HG02571 (cell line): ENCODE data around the gene KRT79.
"Not testable (repeated sequence)": the region's sequence is repeated elsewhere in the genome, so short reads cannot be mapped to it uniquely, and the experiment has no call there.

Experiments
- ATAC-seq: cut with Tn5 transposase; IDR thresholded peaks from one replicate; pipeline ENCODE4 v1.9.1; 2021; ENCODE audit warnings: mild to moderate bottlenecking, moderate library complexity; ENCODE audit not compliant: unreplicated experiment

The KRT79 gene

DNA sequence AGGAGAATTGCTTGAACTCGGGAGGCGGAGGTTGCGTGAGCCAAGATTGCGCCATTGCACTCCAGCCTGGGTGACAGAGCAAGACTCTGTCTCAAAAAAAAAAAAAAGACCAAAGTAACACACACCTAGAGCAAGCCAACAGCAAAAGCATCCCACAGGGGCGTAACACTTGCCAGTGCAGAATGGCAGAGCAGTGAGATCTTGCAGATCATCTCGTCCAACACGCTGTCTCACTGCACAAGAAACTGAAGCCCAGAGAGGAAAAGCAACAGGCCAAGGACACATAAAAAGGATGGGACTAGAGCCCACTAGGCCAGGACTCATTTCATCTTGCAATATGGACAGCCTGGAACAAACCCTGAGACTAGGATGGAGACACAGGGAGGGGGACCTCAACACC, 27.4 kb upstream of the KRT79 start:
- ATAC-seq, result no peak

DNA sequence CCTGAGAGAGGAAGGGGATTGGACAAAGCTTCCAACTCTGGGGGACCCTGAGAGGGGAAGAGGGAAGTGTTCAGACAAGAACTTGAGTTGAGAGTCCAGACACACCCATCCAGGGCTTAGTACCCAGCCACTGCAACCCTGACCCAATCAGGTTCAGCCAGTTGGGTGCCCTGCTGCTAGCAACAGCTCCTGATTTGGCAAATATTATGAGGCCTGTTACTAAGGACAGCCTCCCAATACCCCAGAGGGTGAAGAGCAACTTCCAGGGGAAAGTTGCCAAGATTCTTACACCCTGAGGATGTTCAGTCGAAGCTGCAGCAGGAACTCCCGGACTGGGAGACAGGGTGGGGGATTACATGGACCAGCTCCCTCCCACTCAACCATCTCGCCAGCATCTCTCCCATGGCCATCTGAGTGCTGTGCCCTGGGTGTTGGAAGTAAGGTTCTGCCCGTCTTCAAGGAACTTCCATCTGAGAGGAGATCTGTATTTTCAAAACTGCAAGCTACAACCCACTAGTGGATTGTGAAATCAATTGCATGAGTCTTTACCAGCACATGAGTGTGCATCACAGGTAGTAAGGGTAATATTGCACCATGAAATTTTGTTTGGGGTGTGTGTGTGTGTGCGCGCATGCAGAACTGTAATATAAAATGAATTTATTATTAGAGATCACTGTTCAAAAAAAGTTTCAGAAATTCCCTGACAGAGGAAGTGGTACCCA, 26.2 kb upstream of the KRT79 start:
- ATAC-seq, result no peak

DNA sequence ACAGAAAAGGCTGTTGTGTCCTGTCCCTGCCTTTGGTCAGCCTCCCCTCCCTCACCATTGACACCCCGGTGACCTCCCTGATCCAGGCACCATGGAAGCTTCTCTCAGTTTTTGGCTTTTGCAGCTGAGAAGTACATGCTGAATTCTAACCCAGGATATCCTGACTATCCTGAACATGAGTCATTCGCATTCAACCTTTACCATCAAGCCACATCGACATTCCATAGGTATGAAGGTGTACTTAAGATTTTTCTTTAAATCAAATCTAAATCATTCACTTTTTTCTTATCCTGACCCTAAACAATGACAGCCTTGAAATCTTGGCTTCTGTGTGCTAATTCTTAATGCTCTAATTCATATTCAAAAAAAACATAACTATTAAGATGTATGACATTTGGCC, 23.4 kb upstream of the KRT79 start:
- no peak for ATAC-seq

DNA sequence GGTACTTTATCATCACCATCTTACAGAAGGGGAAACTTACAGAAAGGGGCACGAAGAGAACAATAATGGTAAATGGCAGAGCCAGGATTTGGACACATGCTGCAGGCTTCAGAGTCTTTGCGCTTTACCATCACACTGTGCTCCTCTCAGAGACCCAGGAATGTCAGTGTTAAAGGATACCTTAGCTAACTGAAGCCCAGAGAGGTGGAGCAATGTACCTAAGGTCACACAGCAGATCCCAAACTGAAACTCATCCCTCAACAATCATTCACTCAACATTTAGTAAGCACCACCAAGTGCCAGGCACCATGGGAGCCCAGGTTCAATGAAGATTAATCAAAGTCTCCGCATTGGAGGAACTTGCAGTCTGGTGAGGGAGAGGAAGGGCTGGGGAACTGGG, 22.7 kb upstream of the KRT79 start:
- ATAC-seq, result no peak

DNA sequence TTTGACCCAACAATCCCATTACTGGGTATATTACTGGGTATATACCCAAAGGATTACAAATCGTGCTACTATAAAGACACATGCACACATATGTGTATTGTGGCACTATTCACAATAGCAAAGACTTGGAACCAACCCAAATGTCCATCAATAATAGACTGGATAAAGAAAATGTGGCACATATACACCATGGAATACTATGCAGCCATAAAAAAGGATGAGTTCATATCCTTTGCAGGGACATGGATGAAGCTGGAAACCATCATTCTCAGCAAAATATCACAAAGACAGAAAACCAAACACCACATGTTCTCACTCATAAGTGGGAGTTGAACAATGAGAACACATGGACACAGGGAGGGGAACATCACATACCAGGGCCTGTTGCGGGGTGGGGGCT, 22.0 kb upstream of the KRT79 start:
- ATAC-seq, result not testable (repeated sequence)

DNA sequence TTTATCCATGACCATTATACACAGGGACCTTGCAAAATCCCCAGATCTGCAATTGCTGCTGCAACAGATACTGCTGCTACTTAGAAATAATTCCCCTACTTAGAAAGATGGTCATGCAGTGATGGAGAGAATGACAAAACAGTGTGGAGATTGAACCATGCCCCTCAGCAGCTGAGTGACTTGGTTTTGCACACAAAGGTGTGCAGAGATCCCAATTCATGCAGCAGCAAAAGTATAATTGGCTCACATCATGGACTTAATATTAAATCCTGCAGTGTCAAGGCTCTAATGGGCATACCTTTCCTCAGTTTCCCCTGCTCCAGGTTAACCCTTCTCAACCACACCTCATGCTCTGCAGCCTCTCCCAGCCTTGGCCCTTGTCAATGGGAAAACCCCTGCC, 17.7 kb upstream of the KRT79 start:
- no peak for ATAC-seq

DNA sequence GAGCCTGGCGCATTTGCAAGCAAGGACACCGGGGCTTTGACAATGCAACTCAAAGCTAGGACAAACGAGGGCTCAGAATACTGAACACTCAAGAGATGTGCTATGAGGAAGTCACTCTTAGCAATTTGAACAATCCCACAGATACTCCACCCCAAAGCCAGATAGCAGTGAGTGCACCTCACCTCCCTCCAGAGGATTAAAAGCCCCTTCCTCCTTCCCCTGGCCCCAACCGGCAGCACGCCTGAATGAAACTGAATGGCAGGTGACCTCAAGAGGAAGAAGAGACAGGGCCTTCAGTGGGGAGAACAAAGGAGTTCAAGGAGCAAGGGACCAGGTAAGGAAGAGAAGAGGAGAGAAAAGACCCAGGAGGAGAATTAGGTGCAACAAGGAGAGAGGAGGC, 16.6 kb upstream of the KRT79 start:
- no peak for ATAC-seq

DNA sequence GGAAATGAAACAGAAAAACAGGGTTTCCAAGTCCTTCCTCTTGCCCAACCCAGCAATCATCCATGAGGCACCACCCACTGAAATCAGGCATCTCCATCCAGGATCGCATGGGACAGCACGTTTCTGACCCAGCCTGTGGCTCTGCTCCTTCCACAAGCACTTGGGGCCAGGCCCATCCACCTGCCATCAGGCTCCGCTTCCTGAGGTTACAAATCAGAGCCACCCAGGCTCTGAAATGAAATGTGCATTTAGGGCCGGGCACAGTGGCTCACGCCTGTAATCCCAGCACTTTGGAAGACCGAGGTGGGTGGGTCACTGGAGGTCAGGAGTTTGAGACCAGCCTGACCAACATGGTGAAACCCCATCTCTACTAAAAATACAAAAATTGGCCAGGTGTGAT, 15.4 kb upstream of the KRT79 start:
- ATAC-seq, result no peak

DNA sequence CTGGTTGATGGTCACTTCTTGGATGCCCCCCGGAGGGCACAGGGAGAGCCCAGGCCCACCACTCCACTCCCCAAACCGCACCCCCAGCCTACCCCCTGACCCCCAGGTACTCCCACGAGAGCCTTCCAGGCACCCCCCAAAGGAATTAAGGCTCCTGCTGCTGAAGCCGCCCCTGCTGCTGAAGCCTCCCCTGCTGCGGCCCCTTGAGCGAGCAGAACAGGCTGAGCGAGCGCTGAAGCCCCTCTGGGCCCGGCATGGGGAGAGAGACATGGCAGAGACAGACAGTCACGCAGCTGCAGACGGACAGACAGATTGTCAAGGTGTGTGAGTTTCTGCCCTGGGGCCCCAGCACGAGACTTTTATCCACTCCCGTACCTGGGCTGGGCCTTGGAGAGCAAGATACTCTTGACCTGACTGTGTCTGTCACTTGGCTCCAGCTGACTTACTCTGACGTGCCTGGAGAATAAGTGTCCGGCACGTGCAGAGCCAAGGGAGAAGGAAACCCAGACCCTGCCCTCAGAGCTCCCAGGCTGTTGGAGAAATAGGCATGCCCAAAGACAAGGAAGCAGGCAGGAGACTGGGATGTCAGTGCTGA, 14.6 kb upstream of the KRT79 start, which contains the start of gene KRT78:
Gene KRT78 (minus strand): TSS at position 334 of the 595 bp plus-strand sequence. CDS start 64 bp downstream, at position 270.
- no peak for ATAC-seq

DNA sequence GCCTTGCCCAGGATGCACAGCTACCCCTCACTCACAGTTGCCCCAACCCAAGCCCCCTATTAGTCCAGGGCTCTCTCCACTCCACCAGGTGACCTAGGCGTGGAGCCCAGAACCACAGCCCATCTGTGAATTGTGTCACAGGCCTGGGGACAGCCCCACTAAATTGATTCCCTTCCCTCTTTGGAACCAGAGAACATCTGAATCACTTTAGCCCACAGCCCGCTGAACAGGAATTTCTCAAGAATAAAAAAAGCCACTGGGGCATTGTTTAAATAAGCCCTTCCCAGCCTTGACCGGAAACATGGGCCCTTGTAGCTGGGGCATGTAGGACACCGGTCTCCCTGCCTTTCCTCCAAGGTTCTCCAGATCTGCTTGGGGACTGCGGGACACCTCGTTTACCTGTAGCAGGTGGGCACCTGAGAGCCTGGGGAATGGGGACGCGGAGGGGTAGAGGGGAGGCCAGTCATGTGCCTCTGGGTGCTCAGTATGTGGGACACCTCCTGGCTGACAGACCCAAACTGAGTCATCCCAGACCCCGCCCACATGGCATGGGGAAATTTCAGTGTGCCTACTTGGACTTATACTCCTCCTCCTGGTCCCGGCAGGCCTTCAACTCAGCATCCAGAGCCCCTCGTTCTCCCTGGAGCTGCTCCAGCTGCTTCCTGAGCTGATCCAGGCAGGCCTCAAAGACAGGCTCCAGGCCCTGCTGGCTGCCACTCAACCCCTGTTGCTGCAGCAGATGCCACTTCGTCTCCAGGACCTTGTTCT, 13.4 kb upstream of the KRT79 start:
- ATAC-seq, result no peak

DNA sequence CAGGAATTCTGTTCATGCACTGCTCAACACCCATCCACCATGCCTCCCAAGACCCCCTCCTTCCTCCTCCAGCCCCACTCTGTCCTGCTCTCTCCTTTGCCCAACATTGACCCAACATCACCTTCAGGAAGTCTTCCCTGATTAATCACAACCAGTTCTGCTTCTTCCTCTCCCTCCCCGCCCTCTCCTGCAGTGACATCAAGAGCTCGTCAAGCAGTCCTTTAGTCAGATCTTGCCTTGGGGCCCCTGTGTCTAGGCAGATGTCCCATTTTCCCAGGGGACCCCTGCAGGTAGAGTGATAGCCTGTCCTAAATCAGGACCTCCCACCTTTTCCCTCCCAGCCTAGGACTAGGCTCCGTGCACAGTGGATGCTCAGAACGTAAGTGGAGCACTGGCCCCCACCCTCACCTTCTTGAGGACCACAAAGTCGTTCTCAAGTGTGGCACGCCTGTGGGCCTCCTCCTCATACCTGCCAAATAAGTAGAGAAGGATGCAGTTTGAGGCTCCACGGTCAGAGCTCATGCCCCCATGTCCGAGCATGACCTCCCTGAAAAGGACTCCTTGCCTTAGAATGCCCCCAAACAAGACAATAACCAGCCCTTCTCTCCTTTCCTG, 12.4 kb upstream of the KRT79 start:
- ATAC-seq, result no peak

DNA sequence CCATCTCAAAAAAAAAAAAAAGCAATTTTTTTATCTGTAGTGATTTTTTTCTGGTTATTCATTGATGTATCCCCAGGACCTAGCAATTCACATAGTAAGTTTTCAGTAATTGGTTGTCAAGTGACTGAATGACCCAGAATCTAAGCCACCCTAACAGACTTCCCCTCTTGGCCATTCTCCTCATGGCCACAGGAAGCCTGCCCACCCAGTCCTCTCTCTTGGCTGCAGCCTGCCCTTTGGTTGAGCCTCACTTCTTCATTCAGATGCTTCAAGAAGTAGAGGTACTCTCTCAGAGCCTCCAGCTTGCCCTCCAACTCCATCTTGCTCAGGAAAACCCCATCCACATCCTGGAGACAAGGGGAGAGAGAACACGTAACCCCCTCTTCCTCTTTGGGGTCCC, 11.8 kb upstream of the KRT79 start:
- ATAC-seq, result no peak

DNA sequence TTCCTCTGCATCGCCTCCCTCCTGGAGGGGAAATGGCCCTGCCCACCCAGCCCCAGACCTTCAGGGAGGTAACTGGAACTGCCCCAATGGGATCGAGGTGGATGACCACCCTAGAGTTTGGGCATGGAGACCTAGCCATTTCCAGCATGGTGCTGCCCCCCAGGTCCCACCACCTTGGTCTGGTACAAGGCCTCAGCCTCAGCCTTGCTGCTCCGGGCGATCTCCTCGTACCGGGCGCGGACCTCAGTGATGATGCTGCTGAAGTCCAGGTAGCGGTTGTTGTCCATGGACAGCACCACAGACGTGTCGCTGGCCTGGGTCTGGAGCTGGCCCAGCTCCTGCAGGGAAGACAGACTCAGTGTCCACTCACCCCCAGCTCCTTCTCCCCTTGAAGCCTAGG, 10.3 kb upstream of the KRT79 start:
- ATAC-seq, result no peak

DNA sequence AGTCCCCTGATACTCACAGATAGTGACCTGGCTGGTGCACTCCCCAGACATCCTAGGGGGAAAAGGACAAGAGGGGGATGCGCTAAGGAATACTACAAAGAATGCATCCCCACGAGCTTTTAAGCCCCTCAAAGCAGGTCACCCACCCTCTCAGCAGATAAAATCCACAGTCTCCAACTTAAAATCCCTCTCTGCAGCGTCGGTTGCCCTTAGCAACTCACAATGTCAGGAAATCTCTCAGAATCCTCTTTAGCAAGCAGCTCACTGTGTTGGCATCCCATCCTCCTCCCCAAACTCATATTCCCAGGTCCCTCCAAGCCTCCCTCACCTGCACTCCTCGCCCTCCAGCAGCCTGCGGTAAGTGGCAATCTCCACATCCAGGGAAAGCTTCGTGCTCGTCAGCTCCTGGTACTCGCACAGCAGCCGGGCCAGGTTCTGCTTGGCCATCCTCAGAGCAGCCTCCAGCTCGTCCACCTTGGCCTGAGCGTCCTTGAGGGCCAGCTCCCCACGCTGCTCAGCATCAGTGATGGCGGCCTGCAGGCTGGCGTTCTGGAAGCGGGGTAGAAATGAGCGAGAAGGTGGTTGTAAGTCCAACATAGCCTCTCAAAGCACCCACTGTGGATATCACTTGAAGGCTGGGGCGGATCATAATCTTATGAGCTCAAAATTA, 5.5 kb upstream of the KRT79 start:
- no peak for ATAC-seq

DNA sequence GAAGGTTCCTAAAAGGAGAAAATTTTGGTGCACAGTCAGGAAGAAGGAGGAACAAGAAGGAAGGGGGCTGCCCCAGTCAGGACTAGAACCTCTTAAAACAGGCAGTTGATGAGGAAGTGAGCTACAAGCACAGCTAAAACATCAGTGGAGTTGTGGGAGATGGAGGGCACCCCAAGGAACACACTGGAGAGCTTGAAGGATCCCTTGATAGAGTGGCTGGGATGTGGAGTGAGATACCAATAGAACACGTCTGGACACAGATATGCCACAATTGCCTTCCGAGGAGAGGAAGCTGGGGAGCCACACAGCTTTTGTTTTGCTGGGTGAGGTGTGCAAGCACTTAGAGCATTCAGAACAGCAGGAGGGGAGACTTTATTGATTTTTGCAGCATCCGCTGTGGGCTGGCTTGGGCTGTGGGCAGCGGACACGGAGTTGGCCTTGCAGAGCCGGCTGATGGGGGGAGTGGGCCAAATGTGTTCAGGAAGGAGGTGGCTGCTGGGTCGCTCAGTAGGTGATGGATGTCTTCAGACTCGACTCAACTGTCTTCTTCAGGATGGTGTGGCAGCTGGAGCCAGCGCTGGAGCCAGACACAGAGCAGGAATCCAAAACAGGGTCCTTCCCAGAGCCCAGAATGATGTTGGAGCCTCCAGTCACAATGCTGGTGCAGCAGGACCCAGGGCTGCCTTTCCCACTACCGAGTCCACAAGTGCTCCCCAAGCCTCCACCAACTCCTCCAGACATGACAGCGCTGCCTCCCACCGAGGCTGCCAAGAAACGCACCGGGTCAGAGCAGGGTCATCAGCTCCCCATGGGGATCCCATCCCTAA, 4.7 kb upstream of the KRT79 start:
- ATAC-seq, result no peak

DNA sequence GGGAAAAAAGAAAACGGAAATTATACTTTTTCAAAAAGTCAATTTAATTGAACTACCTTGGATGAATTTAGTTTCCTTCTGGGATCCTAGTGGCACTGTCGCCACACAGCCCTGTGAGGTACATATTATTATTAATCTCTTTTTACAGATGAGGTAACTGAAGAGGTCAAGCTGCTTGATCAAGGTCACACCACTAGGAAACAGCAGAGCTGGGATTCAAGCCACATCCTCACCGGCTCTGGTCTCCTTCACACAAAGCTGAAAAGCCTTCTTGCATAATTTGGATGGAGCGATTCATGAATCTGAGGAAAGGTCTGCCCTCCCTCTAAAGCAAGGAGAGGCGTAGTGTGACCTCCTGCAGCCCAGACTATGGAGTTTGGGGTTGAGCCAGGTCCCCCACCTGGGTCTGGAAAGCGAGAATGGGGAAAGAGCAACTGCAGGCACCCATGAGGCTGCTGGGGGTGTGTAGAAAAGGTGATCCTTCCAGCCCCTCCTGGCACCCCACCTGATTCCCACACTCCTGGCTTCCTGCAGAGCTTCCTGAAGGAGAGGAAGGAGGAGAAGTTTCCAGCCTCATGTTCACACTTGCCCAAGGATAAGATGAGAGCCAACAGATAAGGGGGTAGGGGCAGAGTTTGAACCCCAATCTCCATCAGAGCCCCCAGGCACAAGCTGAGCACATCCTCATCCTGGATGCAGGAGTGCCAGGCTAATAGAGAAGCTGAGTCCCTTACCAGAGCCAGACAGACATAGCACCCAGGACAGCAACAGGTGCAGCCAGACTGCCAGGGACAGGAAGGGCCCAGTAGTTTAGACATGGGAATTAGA, 3.9 kb upstream of the KRT79 start:
- no peak for ATAC-seq

DNA sequence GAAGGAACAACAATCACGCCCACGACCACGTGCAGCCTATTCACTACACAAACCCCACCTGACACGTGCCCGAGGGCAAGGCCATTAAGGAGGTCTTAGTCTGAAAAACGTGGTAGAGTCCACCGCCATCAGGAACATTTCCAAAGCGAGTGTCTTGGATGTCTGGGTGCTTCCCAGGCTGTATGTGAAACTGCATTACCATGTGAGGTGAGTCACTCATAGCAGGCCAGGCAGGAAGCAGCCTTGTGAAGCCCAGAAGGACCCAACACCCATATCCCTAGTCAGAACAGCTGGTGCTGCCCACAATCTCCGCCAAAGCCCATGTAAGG, 3.3 kb upstream of the KRT79 start:
- no peak for ATAC-seq

DNA sequence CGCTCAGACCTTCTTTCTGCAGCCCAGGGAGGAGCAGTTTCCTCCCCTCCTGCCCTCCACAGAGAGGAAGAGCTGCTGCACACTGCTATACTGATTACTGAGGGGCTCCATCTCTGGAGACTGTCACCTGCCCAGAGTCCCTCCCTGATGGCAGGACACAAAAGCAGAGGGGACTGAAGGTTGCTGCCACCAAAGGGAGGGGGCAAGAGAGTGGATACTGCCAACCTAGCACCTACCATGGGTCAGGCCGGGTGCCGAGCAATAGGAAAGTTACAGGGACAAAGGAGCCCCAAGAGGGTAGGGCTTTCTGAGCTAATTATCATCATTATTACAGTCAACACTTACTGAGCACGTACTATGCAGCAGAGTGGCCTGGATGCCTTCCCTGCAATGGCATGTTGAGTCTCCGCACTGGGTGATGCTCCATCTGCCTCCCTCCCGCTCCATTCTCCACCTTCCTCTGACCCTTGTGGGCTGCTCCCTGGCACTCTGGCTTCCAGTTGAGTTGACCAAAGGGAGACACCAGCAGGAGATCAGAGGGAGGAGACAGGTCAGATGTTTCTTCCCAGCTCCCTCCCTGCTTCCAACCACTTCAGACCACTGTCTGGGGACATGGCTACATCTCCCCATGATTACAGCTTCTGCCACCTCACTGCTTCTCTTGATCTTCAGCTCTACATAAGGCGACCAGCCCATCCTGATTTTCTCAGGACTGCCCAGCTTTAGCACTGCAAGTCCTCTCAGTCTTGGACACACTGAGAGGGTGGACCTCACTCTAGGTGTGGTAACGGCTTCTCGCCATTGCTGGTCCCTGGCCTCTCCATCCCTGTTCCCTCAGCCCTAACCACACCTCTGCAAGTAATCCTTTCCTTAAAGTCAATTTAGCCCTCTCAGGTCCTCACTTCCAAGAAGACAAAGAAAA, 2.6 kb upstream of the KRT79 start:
- ATAC-seq, result no peak
